Measurements from ENCODE around the gene PATJ.

- TF ChIP-seq CTCF (IDR thresholded peaks at IDR 0.05; ENCODE audit: poor library complexity, severe bottlenecking) = no peak
- TF ChIP-seq REST (IDR thresholded peaks at IDR 0.05; ENCODE audit: borderline replicate concordance) = no peak
- no peak for TF ChIP-seq POLR2AphosphoS5 (IDR thresholded peaks at IDR 0.05)
- TF ChIP-seq MXI1 (conservative IDR thresholded peaks at IDR 0.05; ENCODE audit: poor library complexity, severe bottlenecking) = no peak
- no peak for TF ChIP-seq RAD21 (conservative IDR thresholded peaks at IDR 0.05)
- no peak for TF ChIP-seq EZH2 (IDR thresholded peaks at IDR 0.05; ENCODE audit: borderline replicate concordance, insufficient read depth, low read length, poor library complexity, severe bottlenecking)
Measured at GRCh38 chr1:61784726-61785125, 42.4 kb downstream of the PATJ start.

Measured in neural cell (in vitro differentiated cells).